HepG2 (cell line): Measurements from ENCODE around the gene TAF1C. TPM values are rescaled to one million over a fixed set of nuclear protein-coding genes. Genes with fewer than 3 reads are reported as not detected.
A peak's percentile ranks its signal among the peaks of the same experiment; 100 is the strongest.

Experiments
- BORCS8-MEF2B ChIP-seq: sonication (generic); formaldehyde crosslinking; IDR thresholded peaks from 2 replicates; pipeline ENCODE4 v1.8.0; 2022; ENCODE audit warnings: mild to moderate bottlenecking, missing genetic modification reagents
- GABPB1 ChIP-seq: IDR thresholded peaks from 2 replicates; pipeline ENCODE4 v1.6.1; 2016; ENCODE audit warnings: mild to moderate bottlenecking, missing genetic modification reagents, moderate library complexity, missing compliant biosample characterization
- ISL2 ChIP-seq: sonication (generic); formaldehyde crosslinking; IDR thresholded peaks from 2 replicates; pipeline ENCODE4 v1.5.0; 2020; ENCODE audit warnings: missing genetic modification reagents
- MAZ ChIP-seq, 2 experiments: sonication (generic) in 1 of 2; formaldehyde crosslinking in 1 of 2; IDR thresholded peaks; 2 replicates each; pipeline versions ENCODE4 v1.5.0 to v1.6.1; 2012 to 2020; ENCODE audit warnings: low read depth in 2 of 2, mild to moderate bottlenecking in 2 of 2, borderline replicate concordance in 1 of 2, improper control_type of control experiment in 1 of 2, low read length in 1 of 2, missing genetic modification reagents in 1 of 2, moderate library complexity in 1 of 2
- PRMT3 ChIP-seq: sonication (generic); formaldehyde crosslinking; IDR thresholded peaks from 2 replicates; pipeline ENCODE4 v1.8.1; 2022; ENCODE audit warnings: low read depth, mild to moderate bottlenecking, moderate library complexity, missing genetic modification reagents, borderline replicate concordance
- RBM39 ChIP-seq: fragments of 200-400 bp; formaldehyde crosslinking; IDR thresholded peaks from one replicate; pipeline ENCODE4 v1.6.1; 2018; ENCODE audit warnings: antibody characterized with exemption, mild to moderate bottlenecking, low read depth, low read length; ENCODE audit not compliant: poor library complexity, severe bottlenecking
- STAG1 ChIP-seq: sonication (generic); formaldehyde crosslinking; IDR thresholded peaks from 2 replicates; pipeline ENCODE4 v1.4.0; 2020; ENCODE audit warnings: missing genetic modification reagents
- ZNF10 ChIP-seq: sonication (generic); formaldehyde crosslinking; IDR thresholded peaks from 2 replicates; pipeline ENCODE4 v1.4.0; 2020; ENCODE audit warnings: mild to moderate bottlenecking, low read depth, missing genetic modification reagents, borderline replicate concordance
- ZNF207 ChIP-seq: fragments of 450-650 bp; IDR thresholded peaks from 2 replicates; pipeline ENCODE4 v1.6.1; 2016; ENCODE audit warnings: antibody characterized with exemption, borderline replicate concordance
- ZNF615 ChIP-seq: sonication (generic); formaldehyde crosslinking; IDR thresholded peaks from 2 replicates; pipeline ENCODE4 v1.5.0; 2020; ENCODE audit warnings: mild to moderate bottlenecking, missing genetic modification reagents, borderline replicate concordance
- ZNF720 ChIP-seq: sonication (generic); formaldehyde crosslinking; IDR thresholded peaks from 2 replicates; pipeline ENCODE4 v1.4.0; 2020; ENCODE audit warnings: missing genetic modification reagents
- ZNF746 ChIP-seq: sonication (generic); formaldehyde crosslinking; IDR thresholded peaks from 2 replicates; pipeline ENCODE4 v1.8.0; 2022; ENCODE audit warnings: mild to moderate bottlenecking, missing genetic modification reagents
- ZSCAN20 ChIP-seq: sonication (generic); formaldehyde crosslinking; IDR thresholded peaks from 2 replicates; pipeline ENCODE4 v1.4.0; 2020; ENCODE audit warnings: missing genetic modification reagents, mild to moderate bottlenecking, borderline replicate concordance
- ZSCAN25 ChIP-seq: sonication (generic); formaldehyde crosslinking; IDR thresholded peaks from 2 replicates; pipeline ENCODE4 v1.8.0; 2022; ENCODE audit warnings: mild to moderate bottlenecking, missing genetic modification reagents
- polyA plus RNA-seq, 8 experiments: library from polyadenylated mRNA; depleted of rRNA in 3 of 8; stranded (reverse) in 7 of 8; unstranded in 1 of 8; fragments of >200 nt; fragmentation: Illumina TruSeq in 4 of 8; extraction: Trizol in 4 of 8; gene quantifications; 2 replicates each; pipeline versions ENCODE4 v1.2.1 to v1.2.3, GENCODE V29; 2011 to 2016; ENCODE audit warnings: low read depth in 4 of 8, missing spikeins in 1 of 8, mixed read lengths in 1 of 8; ENCODE audit not compliant: insufficient read depth in 1 of 8
- total RNA-seq, 5 experiments: library from RNA; depleted of rRNA; stranded (reverse); fragments of >200 nt; fragmentation: Illumina TruSeq; extraction: Trizol; gene quantifications; 2 replicates each; pipeline ENCODE4 v1.2.3, GENCODE V29; 2016; ENCODE audit warnings: low read depth in 1 of 5
- TF ChIP-seq, protein P1 (sequence below): IDR thresholded peaks from 2 replicates; pipeline ENCODE4 v1.6.1; 2012; ENCODE audit warnings: low read depth, low read length, improper control_type of control experiment
- TF ChIP-seq, protein P2 (sequence below): sonication (generic); formaldehyde crosslinking; IDR thresholded peaks from 2 replicates; pipeline ENCODE4 v1.4.0; 2020; ENCODE audit warnings: missing genetic modification reagents, low read depth, mild to moderate bottlenecking, borderline replicate concordance
- TF ChIP-seq, protein P3 (sequence below): IDR thresholded peaks from 2 replicates; pipeline ENCODE4 v1.4.0; 2020; ENCODE audit warnings: mild to moderate bottlenecking, missing genetic modification reagents
- TF ChIP-seq, protein P4 (sequence below): sonication (generic); formaldehyde crosslinking; IDR thresholded peaks from 2 replicates; pipeline ENCODE4 v1.9.0; 2022; ENCODE audit warnings: missing genetic modification reagents, mild to moderate bottlenecking, borderline replicate concordance

The TAF1C gene
- total and polyA plus RNA-seq, 2 of the 13 experiments (the other 11 are each of a cell fraction or from before 2014, with no cell fraction given), result 15.6 to 20.8 TPM

DNA sequence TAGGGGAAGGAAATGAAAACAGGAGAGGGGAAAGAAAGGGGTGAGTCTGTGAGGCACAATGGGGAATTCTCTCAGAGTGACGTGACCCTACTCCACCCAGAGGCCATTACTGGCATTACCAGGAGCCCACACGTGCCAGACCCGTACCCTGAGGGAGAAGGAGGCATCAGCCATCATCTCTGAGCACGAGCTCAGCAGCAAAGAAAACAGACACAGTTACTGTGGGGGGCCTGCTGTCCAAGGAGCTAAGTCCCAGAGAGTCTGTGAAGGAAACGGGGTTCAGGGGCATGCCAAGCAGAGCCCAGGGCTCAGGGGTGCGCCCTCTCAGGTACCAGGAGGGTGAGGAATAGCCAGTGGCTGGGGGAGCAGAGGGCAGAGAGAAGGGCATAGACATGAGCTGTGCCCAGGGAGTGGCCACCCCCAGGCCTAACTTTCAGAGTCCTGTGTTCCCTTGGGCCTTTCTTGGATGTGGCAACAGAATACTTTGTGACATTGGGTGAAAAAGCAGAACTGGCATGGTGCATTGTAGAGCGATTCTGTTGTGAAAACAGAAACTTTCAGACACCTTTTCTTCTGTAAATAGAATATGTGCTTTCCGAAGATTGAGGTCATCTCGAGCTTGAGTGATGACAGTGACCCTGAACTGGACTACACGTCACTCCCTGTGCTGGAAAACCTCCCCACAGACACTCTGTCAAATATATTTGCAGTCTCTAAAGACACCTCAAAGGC is 11.3 kb downstream of the TAF1C start (continued):
- TF ChIP-seq PRMT3 (CRISPR knock-in tag), result no peak
- TF ChIP-seq, protein P1, sequence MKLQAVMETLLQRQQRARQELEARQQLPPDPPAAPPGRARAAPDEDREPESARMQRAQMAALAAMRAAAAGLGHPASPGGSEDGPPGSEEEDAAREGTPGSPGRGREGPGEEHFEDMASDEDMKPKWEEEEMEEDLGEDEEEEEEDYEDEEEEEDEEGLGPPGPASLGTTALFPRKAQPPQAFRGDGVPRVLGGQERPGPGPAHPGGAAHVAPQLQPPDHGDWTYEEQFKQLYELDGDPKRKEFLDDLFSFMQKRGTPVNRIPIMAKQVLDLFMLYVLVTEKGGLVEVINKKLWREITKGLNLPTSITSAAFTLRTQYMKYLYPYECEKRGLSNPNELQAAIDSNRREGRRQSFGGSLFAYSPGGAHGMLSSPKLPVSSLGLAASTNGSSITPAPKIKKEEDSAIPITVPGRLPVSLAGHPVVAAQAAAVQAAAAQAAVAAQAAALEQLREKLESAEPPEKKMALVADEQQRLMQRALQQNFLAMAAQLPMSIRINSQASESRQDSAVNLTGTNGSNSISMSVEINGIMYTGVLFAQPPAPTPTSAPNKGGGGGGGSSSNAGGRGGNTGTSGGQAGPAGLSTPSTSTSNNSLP, result 0 out of 2 replicates have a peak, but pooled peaks have one; percentile 23
- no peak for TF ChIP-seq BORCS8-MEF2B
- TF ChIP-seq ZSCAN20 (CRISPR knock-in tag), result no peak
- TF ChIP-seq STAG1 (CRISPR knock-in tag), result peak; percentile 92
- TF ChIP-seq RBM39, result no peak
- TF ChIP-seq, protein P2, sequence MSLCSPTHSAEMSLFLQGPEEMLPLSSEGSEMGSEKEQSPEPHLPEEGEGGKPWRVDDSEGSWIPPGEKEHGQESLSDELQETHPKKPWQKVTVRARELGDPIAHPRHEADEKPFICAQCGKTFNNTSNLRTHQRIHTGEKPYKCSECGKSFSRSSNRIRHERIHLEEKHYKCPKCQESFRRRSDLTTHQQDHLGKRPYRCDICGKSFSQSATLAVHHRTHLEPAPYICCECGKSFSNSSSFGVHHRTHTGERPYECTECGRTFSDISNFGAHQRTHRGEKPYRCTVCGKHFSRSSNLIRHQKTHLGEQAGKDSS, result 0 out of 2 replicates have a peak, but pooled peaks have one; percentile 28
- TF ChIP-seq, protein P3, sequence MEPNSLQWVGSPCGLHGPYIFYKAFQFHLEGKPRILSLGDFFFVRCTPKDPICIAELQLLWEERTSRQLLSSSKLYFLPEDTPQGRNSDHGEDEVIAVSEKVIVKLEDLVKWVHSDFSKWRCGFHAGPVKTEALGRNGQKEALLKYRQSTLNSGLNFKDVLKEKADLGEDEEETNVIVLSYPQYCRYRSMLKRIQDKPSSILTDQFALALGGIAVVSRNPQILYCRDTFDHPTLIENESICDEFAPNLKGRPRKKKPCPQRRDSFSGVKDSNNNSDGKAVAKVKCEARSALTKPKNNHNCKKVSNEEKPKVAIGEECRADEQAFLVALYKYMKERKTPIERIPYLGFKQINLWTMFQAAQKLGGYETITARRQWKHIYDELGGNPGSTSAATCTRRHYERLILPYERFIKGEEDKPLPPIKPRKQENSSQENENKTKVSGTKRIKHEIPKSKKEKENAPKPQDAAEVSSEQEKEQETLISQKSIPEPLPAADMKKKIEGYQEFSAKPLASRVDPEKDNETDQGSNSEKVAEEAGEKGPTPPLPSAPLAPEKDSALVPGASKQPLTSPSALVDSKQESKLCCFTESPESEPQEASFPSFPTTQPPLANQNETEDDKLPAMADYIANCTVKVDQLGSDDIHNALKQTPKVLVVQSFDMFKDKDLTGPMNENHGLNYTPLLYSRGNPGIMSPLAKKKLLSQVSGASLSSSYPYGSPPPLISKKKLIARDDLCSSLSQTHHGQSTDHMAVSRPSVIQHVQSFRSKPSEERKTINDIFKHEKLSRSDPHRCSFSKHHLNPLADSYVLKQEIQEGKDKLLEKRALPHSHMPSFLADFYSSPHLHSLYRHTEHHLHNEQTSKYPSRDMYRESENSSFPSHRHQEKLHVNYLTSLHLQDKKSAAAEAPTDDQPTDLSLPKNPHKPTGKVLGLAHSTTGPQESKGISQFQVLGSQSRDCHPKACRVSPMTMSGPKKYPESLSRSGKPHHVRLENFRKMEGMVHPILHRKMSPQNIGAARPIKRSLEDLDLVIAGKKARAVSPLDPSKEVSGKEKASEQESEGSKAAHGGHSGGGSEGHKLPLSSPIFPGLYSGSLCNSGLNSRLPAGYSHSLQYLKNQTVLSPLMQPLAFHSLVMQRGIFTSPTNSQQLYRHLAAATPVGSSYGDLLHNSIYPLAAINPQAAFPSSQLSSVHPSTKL (CRISPR knock-in tag), result peak; percentile 40; the same call in 1 of the 2 replicates
- no peak for TF ChIP-seq ZNF746
- TF ChIP-seq, protein P4, sequence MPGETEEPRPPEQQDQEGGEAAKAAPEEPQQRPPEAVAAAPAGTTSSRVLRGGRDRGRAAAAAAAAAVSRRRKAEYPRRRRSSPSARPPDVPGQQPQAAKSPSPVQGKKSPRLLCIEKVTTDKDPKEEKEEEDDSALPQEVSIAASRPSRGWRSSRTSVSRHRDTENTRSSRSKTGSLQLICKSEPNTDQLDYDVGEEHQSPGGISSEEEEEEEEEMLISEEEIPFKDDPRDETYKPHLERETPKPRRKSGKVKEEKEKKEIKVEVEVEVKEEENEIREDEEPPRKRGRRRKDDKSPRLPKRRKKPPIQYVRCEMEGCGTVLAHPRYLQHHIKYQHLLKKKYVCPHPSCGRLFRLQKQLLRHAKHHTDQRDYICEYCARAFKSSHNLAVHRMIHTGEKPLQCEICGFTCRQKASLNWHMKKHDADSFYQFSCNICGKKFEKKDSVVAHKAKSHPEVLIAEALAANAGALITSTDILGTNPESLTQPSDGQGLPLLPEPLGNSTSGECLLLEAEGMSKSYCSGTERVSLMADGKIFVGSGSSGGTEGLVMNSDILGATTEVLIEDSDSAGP (CRISPR knock-in tag), result no peak
- no peak for TF ChIP-seq ZNF207
- no peak for TF ChIP-seq ZNF10 (CRISPR knock-in tag)
- no peak for TF ChIP-seq ZNF720 (CRISPR knock-in tag)
- TF ChIP-seq ISL2 (CRISPR knock-in tag), result no peak
- TF ChIP-seq ZNF615 (CRISPR knock-in tag), result no peak
- TF ChIP-seq MAZ (IDR thresholded peaks at IDR 0.05; ENCODE audit: borderline replicate concordance, low read depth, low read length), result 0 out of 2 replicates have a peak, but pooled peaks have one; percentile 42
- TF ChIP-seq MAZ (CRISPR knock-in tag; IDR thresholded peaks at IDR 0.05; ENCODE audit: low read depth), result no peak
- TF ChIP-seq ZSCAN25 (CRISPR knock-in tag), result peak; percentile 42; the same call in 1 of the 2 replicates
- 0 out of 2 replicates have a peak, but pooled peaks have one; percentile 14 for TF ChIP-seq GABPB1 (CRISPR knock-in tag)
